ENCODE data around the gene AIFM2. TPM values are rescaled to one million over a fixed set of nuclear protein-coding genes. Genes with fewer than 3 reads are reported as not detected.

AIFM2 gene
- total and polyA plus RNA-seq, 4 experiments from 2014 or later, result 0.68 to 5.8 (median 3.7) TPM

DNA sequence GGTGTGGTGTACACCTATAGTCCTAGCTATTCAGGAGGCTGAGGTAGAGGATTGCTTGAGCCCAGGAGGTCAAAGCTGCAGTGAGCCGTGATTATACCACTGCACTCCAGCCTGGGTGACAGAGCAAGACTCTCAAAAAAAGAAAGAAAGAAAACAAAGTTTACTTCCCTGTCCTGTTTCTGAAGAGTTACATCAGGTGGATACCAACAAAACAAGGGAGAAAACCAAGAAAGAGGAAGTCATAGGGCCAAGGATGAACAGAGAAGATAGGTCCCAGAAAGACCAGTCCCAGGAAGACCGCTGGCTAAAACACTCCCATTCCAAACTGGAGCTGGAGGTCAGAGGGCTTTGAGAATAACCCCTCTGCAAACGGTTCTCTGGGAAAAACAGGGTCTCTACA lies 66.4 kb downstream of the AIFM2 start:
- Mint-ChIP-seq H3K27me3 (peaks cover 1 to 2% of the 10 kb centered on the region in 2 donors), H3K4me3 (no peak overlapping the region), H3K27ac (no peak overlapping the region), H3K9me3 (no peaks in the 10 kb centered on the region), H3K4me1 (peaks cover 0 to 6% (median 0%) of the 10 kb centered on the region in 4 donors), H3K36me3 (no peaks in the 10 kb centered on the region)
- ChIA-PET POLR2A (ENCODE audit: partially characterized antibody) (no interaction called here), CTCF (ENCODE audit: partially characterized antibody) (no interaction called here)
- DNase-seq, result no peak
- H3K9me3 ChIP-seq (ENCODE audit: control insufficient read depth in 1 of 2, low read length in 2 of 2), result no peaks in the 10 kb centered on the region
- intact Hi-C loops (cut with micrococcal nuclease), result no loop called here
- H3K27ac ChIP-seq (ENCODE audit: low read depth, low read length), result no peak overlapping the region
- no peaks in the 10 kb centered on the region for H3K4me1 ChIP-seq (ENCODE audit: insufficient read depth, low read length)
- H3K4me3 ChIP-seq (ENCODE audit: low read length in 2 of 2), result no peak overlapping the region
- H3K27me3 ChIP-seq (ENCODE audit: insufficient read depth, low read length), result no peaks in the 10 kb centered on the region
- H3K36me3 ChIP-seq (ENCODE audit: insufficient read depth, low read length), result no peaks in the 10 kb centered on the region

- Mint-ChIP-seq H3K4me1 (peaks cover 0 to 6% (median 0%) of the 10 kb centered on the region in 4 donors), H3K27me3 (peaks cover 0 to 2% of the 10 kb centered on the region in 2 donors), H3K4me3 (no peak overlapping the region), H3K9me3 (no peaks in the 10 kb centered on the region), H3K36me3 (no peaks in the 10 kb centered on the region), H3K27ac (no peak overlapping the region)
- Histone ChIP-seq H3K27me3 (ENCODE audit: insufficient read depth, low read length) (no peaks in the 10 kb centered on the region), H3K9me3 (ENCODE audit: control insufficient read depth in 1 of 2, low read length in 2 of 2) (no peaks in the 10 kb centered on the region), H3K4me1 (ENCODE audit: insufficient read depth, low read length) (no peaks in the 10 kb centered on the region), H3K36me3 (ENCODE audit: insufficient read depth, low read length) (no peaks in the 10 kb centered on the region), H3K27ac (ENCODE audit: low read depth, low read length) (no peak overlapping the region), H3K4me3 (ENCODE audit: low read length in 2 of 2) (no peak overlapping the region)
- no peak for DNase-seq
- intact Hi-C loops (cut with micrococcal nuclease), result no loop called here
- ChIA-PET POLR2A (ENCODE audit: partially characterized antibody) (no interaction called here), CTCF (ENCODE audit: partially characterized antibody) (no interaction called here)
These were observed 68.1 kb downstream of the AIFM2 start for GRCh38 chr10:70064486-70064885.

DNA sequence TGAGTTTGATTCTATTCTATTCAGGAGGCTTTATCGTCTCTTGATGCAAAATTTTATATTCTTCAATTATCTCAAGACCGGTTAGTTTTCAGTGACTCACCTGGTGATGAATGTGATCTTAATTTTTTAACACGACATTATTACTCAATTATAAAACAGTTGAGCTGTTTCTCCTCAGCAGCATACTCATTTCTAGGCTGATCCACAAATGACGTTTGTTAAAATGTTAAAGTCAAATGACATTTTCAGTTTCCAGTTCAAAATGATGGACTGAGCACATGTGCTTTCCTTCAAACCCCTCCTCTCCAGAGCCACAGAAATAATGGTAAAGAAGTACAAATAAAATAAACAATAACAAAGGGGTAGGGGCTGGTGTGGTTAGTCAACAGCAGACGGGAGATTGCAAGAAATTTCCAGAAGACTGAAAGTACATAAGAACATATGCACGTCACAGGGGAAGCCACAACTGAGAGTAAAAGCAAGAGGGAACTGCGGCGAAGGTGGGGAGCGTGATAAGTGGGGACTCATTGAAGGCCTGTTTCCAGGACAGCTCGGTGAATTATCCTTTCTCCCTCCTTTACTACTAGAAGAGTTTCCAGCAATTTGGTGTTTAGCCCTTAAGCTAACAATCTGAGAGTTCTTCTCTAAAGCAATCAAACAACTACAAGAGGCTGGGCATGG lies 69.1 kb downstream of the AIFM2 start:
- DNase-seq, result no peak
- Mint-ChIP-seq H3K36me3 (no peaks in the 10 kb centered on the region), H3K27ac (no peak overlapping the region), H3K9me3 (no peaks in the 10 kb centered on the region), H3K4me1 (peaks cover 0 to 6% (median 0%) of the 10 kb centered on the region in 4 donors), H3K27me3 (peaks cover 0 to 2% of the 10 kb centered on the region in 2 donors), H3K4me3 (no peak overlapping the region)
- CTCF ChIA-PET (ENCODE audit: partially characterized antibody), result no interaction called here
- H3K27ac ChIP-seq (ENCODE audit: low read depth, low read length), result no peak overlapping the region
- POLR2A ChIA-PET (ENCODE audit: partially characterized antibody), result no interaction called here
- H3K9me3 ChIP-seq (ENCODE audit: control insufficient read depth in 1 of 2, low read length in 2 of 2), result no peaks in the 10 kb centered on the region
- no peaks in the 10 kb centered on the region for H3K4me1 ChIP-seq (ENCODE audit: insufficient read depth, low read length)
- H3K4me3 ChIP-seq (ENCODE audit: low read length in 2 of 2), result no peak overlapping the region
- no peaks in the 10 kb centered on the region for H3K36me3 ChIP-seq (ENCODE audit: insufficient read depth, low read length)
- no peaks in the 10 kb centered on the region for H3K27me3 ChIP-seq (ENCODE audit: insufficient read depth, low read length)
- intact Hi-C loops (cut with micrococcal nuclease), result no loop called here

Other genes starting within 250 kb of the AIFM2 start
- gene MACROH2A2, start 80.0 kb downstream of the AIFM2 start, total RNA-seq, result 1 to 10 TPM; 4.8 to 5.5 TPM
- gene MACROH2A2, start 80.0 kb downstream of the AIFM2 start, polyA plus RNA-seq, result 1 to 10 TPM; 4.6 to 5.6 TPM
- 10 to 100 TPM; 29.3 to 31.4 TPM for gene TYSND1, start 13.9 kb upstream of the AIFM2 start, total RNA-seq
- 10 to 100 TPM; 16.4 to 21.9 TPM for gene TYSND1, start 13.9 kb upstream of the AIFM2 start, polyA plus RNA-seq
- 100 to 1,000 TPM in 1 of 2 experiments, 10 to 100 TPM in 1; 87.3 to 100 TPM for gene SAR1A, start 37.7 kb upstream of the AIFM2 start, total RNA-seq
- 10 to 100 TPM; 25.2 to 30.6 TPM for gene SAR1A, start 37.7 kb upstream of the AIFM2 start, polyA plus RNA-seq
- gene PPA1, start 100.6 kb upstream of the AIFM2 start, total RNA-seq, result 10 to 100 TPM; 57.4 to 60.4 TPM
- 100 to 1,000 TPM; 148 to 304 TPM for gene PPA1, start 100.6 kb upstream of the AIFM2 start, polyA plus RNA-seq
- not detected for gene NPFFR1, start 151.2 kb upstream of the AIFM2 start, total RNA-seq
- gene NPFFR1, start 151.2 kb upstream of the AIFM2 start, polyA plus RNA-seq, result not detected
- gene LRRC20, start 249.8 kb upstream of the AIFM2 start, total RNA-seq, result 1 to 10 TPM; 2.9 to 3.4 TPM
- gene LRRC20, start 249.8 kb upstream of the AIFM2 start, polyA plus RNA-seq, result 1 to 10 TPM; 3.7 to 4.4 TPM

Measured in CD4-positive, alpha-beta memory T cell (primary cell).